ENCODE data around the gene CLEC2A. TPM values are rescaled to one million over a fixed set of nuclear protein-coding genes. Genes with fewer than 3 reads are reported as not detected.

The CLEC2A gene
- total RNA-seq, 1 experiment from 2014 or later: 0.87 TPM

DNA sequence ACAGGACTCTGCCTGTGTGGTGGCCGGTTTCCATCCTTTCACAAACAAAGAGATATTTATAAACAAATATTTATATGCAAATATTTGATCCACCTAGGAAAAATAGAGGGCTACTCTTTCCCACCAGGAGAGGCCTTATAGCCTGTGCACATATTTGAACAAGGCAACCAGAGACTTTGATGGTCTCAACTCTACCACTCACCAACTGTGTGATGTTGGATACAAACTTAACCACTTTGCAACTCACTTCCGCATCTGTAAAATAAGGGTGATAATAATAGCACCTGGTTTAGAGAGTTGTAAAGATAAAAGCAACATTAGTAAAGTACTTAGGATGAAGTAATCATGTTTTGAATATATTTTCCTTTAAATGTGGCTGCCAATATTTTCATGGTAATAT is 37.5 kb upstream of the CLEC2A start:
- Histone ChIP-seq H3K9ac (ENCODE audit: extremely low read depth, insufficient read length, low read length) (no peak overlapping the region), H3K4ac (ENCODE audit: low read depth, low read length) (no peak overlapping the region), H3K14ac (ENCODE audit: insufficient read depth, low read length) (no peak overlapping the region), H2BK20ac (ENCODE audit: low read depth, low read length, poor library complexity, severe bottlenecking) (no peak overlapping the region), H3K79me1 (ENCODE audit: insufficient read depth, low read depth, low read length, poor library complexity, severe bottlenecking) (no peaks in the 10 kb centered on the region), H3K23me2 (ENCODE audit: insufficient read length, low read depth, low read length, poor library complexity, severe bottlenecking) (no peaks in the 10 kb centered on the region), H4K5ac (ENCODE audit: insufficient read length, low read depth, low read length) (no peak overlapping the region), H3K27me3 (ENCODE audit: insufficient read depth, low read length) (no peaks in the 10 kb centered on the region), H2BK5ac (ENCODE audit: insufficient read length, low read length) (no peak overlapping the region), H3K4me2 (ENCODE audit: insufficient read depth, insufficient read length, low read length) (no peak overlapping the region), H3T11ph (ENCODE audit: low read length) (no peak overlapping the region), H2BK12ac (ENCODE audit: insufficient read length, low read depth, low read length) (no peak overlapping the region), H2AK5ac (ENCODE audit: insufficient read length, low read length) (no peak overlapping the region), H3K18ac (ENCODE audit: insufficient read length, low read depth, low read length) (no peak overlapping the region), H4K8ac (replicated peaks; ENCODE audit: insufficient read length, low read depth, low read length) (no peak overlapping the region), H4K91ac (ENCODE audit: insufficient read length, low read depth, low read length) (no peak overlapping the region), H2AFZ (ENCODE audit: low read length) (no peak overlapping the region), H3K56ac (ENCODE audit: insufficient read length, low read depth, low read length) (no peak overlapping the region), H3K79me2 (ENCODE audit: insufficient read depth, low read length) (no peaks in the 10 kb centered on the region), H3K4me1 (ENCODE audit: insufficient read depth, low read length) (no peaks in the 10 kb centered on the region; the same call in 1 of the 2 replicates), H3K23ac (ENCODE audit: insufficient read length, low read depth, low read length) (no peak overlapping the region), H2BK15ac (ENCODE audit: low read depth, low read length) (no peak overlapping the region), H3K9me3 (ENCODE audit: control insufficient read depth, low read depth, low read length) (no peaks in the 10 kb centered on the region), H3K27ac (ENCODE audit: insufficient read length, low read depth, low read length) (no peak overlapping the region), H2BK120ac (ENCODE audit: low read depth, low read length, poor library complexity, severe bottlenecking) (no peak overlapping the region), H4K20me1 (ENCODE audit: control insufficient read depth, insufficient read depth, insufficient read length) (no peaks in the 10 kb centered on the region)
- H3K36me3 Mint-ChIP-seq (ENCODE audit: insufficient read depth in 1 of 3, low read depth in 3 of 3): peaks cover 6 to 14% (median 8%) of the 10 kb centered on the region in 3 experiments
- H3K4me1 Mint-ChIP-seq: peaks cover 8 to 9% of the 10 kb centered on the region in 2 experiments
- H3K4me3 Mint-ChIP-seq: no peak overlapping the region
- WGBS (ENCODE audit: extremely low coverage, insufficient read length, low lambda C conversion rate): no CpG with 5 or more reads among the region's 2 CpGs
- no peak overlapping the region for H3K27ac Mint-ChIP-seq
- no peak for DNase-seq
- H3K27me3 Mint-ChIP-seq (ENCODE audit: low read depth): no peaks in the 10 kb centered on the region
- H3K9me3 Mint-ChIP-seq: peaks cover 8 to 14% of the 10 kb centered on the region in 2 experiments
- TF ChIP-seq, protein P1, sequence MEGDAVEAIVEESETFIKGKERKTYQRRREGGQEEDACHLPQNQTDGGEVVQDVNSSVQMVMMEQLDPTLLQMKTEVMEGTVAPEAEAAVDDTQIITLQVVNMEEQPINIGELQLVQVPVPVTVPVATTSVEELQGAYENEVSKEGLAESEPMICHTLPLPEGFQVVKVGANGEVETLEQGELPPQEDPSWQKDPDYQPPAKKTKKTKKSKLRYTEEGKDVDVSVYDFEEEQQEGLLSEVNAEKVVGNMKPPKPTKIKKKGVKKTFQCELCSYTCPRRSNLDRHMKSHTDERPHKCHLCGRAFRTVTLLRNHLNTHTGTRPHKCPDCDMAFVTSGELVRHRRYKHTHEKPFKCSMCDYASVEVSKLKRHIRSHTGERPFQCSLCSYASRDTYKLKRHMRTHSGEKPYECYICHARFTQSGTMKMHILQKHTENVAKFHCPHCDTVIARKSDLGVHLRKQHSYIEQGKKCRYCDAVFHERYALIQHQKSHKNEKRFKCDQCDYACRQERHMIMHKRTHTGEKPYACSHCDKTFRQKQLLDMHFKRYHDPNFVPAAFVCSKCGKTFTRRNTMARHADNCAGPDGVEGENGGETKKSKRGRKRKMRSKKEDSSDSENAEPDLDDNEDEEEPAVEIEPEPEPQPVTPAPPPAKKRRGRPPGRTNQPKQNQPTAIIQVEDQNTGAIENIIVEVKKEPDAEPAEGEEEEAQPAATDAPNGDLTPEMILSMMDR (conservative IDR thresholded peaks at IDR 0.05): no peak

Measured in H9 (cell line).